Immature natural killer cell (primary cell): Measurements from ENCODE around the gene SMARCC1. TPM values are rescaled to one million over a fixed set of nuclear protein-coding genes. Genes with fewer than 3 reads are reported as not detected.
"Not testable (repeated sequence)": the region's sequence is repeated elsewhere in the genome, so short reads cannot be mapped to it uniquely, and the experiment has no call there.

ENCODE experiments used
- DNase-seq, 3 donors: peaks; one replicate each; pipeline ENCODE4 v3.0.0; 2022; ENCODE audit warnings: mixed read lengths in 1 of 3
- H3K27ac Mint-ChIP-seq, 6 donors: one replicate each; pipeline ENCODE4 v1.8.0; 2020; ENCODE audit warnings: mixed read lengths in 6 of 6, mild to moderate bottlenecking in 5 of 6, inconsistent platforms in 4 of 6, moderate library complexity in 3 of 6
- H3K27me3 Mint-ChIP-seq, 3 donors: one replicate each; pipeline ENCODE4 v1.8.0; 2020 to 2021; ENCODE audit warnings: low read depth in 3 of 3, mild to moderate bottlenecking in 3 of 3, mixed read lengths in 3 of 3, moderate library complexity in 3 of 3, inconsistent platforms in 1 of 3
- H3K36me3 Mint-ChIP-seq, 3 donors: one replicate each; pipeline ENCODE4 v1.8.0; 2020; ENCODE audit warnings: mixed read lengths in 3 of 3, inconsistent platforms in 2 of 3, mild to moderate bottlenecking in 2 of 3
- H3K4me1 Mint-ChIP-seq, 2 donors: one replicate each; pipeline ENCODE4 v1.8.0; 2020; ENCODE audit warnings: inconsistent platforms in 2 of 2, mild to moderate bottlenecking in 2 of 2, mixed read lengths in 2 of 2, moderate library complexity in 1 of 2
- H3K4me3 Mint-ChIP-seq, 5 donors: one replicate each; pipeline ENCODE4 v1.8.0; 2020; ENCODE audit warnings: mild to moderate bottlenecking in 5 of 5, mixed read lengths in 5 of 5, inconsistent platforms in 3 of 5, moderate library complexity in 3 of 5
- H3K9me3 Mint-ChIP-seq, 6 donors: one replicate each; pipeline ENCODE4 v1.8.0; 2020; ENCODE audit warnings: mild to moderate bottlenecking in 6 of 6, mixed read lengths in 6 of 6, inconsistent platforms in 4 of 6, moderate library complexity in 3 of 6
- polyA plus RNA-seq, 3 donors: library from polyadenylated mRNA; unstranded; fragments of 300-500 nt; fragmentation: Illumina TruSeq; gene quantifications; one replicate each; pipeline ENCODE4 v1.2.3, GENCODE V29; 2021

Gene SMARCC1
- polyA plus RNA-seq, 3 donors from 2014 or later, result 28.4 to 85.4 (median 54.3) TPM

GRCh38 chr3:47791193-47791855 is 9.6 kb upstream of the SMARCC1 start:
- Mint-ChIP-seq H3K4me1 (peaks cover 0 to 5% of the 10 kb centered on the region in 2 donors), H3K27me3 (peaks cover 0 to 6% (median 0%) of the 10 kb centered on the region in 3 donors), H3K9me3 (no peaks in the 10 kb centered on the region), H3K36me3 (no peaks in the 10 kb centered on the region), H3K27ac (no peak overlapping the region), H3K4me3 (peak overlapping the region in 1 of 5 donors; percentile 18)
- no peak for DNase-seq

- no peak for DNase-seq
- Mint-ChIP-seq H3K4me3 (peak overlapping the region in 1 of 5 donors; percentile 4), H3K27ac (peak overlapping the region in 3 of 6 donors; percentile 19 to 49 (median 43)), H3K9me3 (no peaks in the 10 kb centered on the region), H3K4me1 (peaks cover 34 to 35% of the 10 kb centered on the region in 2 donors), H3K36me3 (no peaks in the 10 kb centered on the region), H3K27me3 (peaks cover 7 to 14% (median 9%) of the 10 kb centered on the region in 3 donors)
These were observed 2.0 kb upstream of the SMARCC1 start for GRCh38 chr3:47783673-47784072.

- no peaks in the 10 kb centered on the region for H3K9me3 Mint-ChIP-seq
- DNase-seq, result no peak
- peak overlapping the region; percentile 94 to 100 (median 98) for H3K27ac Mint-ChIP-seq
These were observed 984 bp upstream of the SMARCC1 start for GRCh38 chr3:47782446-47783308.

GRCh38 chr3:47780741-47781684 is 680 bp downstream of the SMARCC1 start:
- no peaks in the 10 kb centered on the region for H3K9me3 Mint-ChIP-seq
- peak overlapping the region; percentile 94 to 100 (median 96) for H3K27ac Mint-ChIP-seq

More at GRCh38 chr3:47782446-47783308, 984 bp upstream of the SMARCC1 start:
- H3K4me1 Mint-ChIP-seq, result peaks cover 34% of the 10 kb centered on the region in 2 donors
- H3K4me3 Mint-ChIP-seq, result peak overlapping the region; percentile 89 to 96 (median 92)
- H3K27me3 Mint-ChIP-seq, result peaks cover 7 to 12% (median 9%) of the 10 kb centered on the region in 3 donors
- no peaks in the 10 kb centered on the region for H3K36me3 Mint-ChIP-seq

GRCh38 chr3:47778746-47779145 is 2.9 kb downstream of the SMARCC1 start:
- H3K27ac Mint-ChIP-seq, result no peak overlapping the region
- no peak overlapping the region for H3K4me3 Mint-ChIP-seq
- no peaks in the 10 kb centered on the region for H3K36me3 Mint-ChIP-seq
- peaks cover 9 to 12% (median 11%) of the 10 kb centered on the region in 3 donors for H3K27me3 Mint-ChIP-seq
- H3K9me3 Mint-ChIP-seq, result no peaks in the 10 kb centered on the region
- peaks cover 41 to 44% of the 10 kb centered on the region in 2 donors for H3K4me1 Mint-ChIP-seq
- no peak for DNase-seq

More at GRCh38 chr3:47780741-47781684, 680 bp downstream of the SMARCC1 start:
- H3K36me3 Mint-ChIP-seq, result no peaks in the 10 kb centered on the region
- DNase-seq, result peak; percentile 68 to 69 (median 69)
- peak overlapping the region; percentile 90 to 96 (median 92) for H3K4me3 Mint-ChIP-seq
- H3K27me3 Mint-ChIP-seq, result peaks cover 7 to 12% (median 9%) of the 10 kb centered on the region in 3 donors
- peaks cover 33 to 34% of the 10 kb centered on the region in 2 donors for H3K4me1 Mint-ChIP-seq

GRCh38 chr3:47772788-47773187 is 8.9 kb downstream of the SMARCC1 start:
- Mint-ChIP-seq H3K27me3 (peaks cover 0 to 4% (median 0%) of the 10 kb centered on the region in 3 donors), H3K4me1 (peaks cover 16 to 36% of the 10 kb centered on the region in 2 donors), H3K4me3 (no peak overlapping the region), H3K27ac (peak overlapping the region in 1 of 6 donors; percentile 30), H3K36me3 (peaks cover 4 to 9% (median 4%) of the 10 kb centered on the region in 3 donors), H3K9me3 (no peaks in the 10 kb centered on the region)
- no peak for DNase-seq

- H3K9me3 Mint-ChIP-seq, result no peaks in the 10 kb centered on the region
- peaks cover 4 to 9% (median 4%) of the 10 kb centered on the region in 3 donors for H3K36me3 Mint-ChIP-seq
- H3K27me3 Mint-ChIP-seq, result peaks cover 0 to 4% (median 0%) of the 10 kb centered on the region in 3 donors
- H3K4me3 Mint-ChIP-seq, result no peak overlapping the region
- no peak for DNase-seq
- H3K27ac Mint-ChIP-seq, result no peak overlapping the region
- peaks cover 16 to 36% of the 10 kb centered on the region in 2 donors for H3K4me1 Mint-ChIP-seq
These were observed 9.6 kb downstream of the SMARCC1 start for GRCh38 chr3:47772047-47772446.

GRCh38 chr3:47766186-47766585 is 15.5 kb downstream of the SMARCC1 start:
- no peaks in the 10 kb centered on the region for H3K9me3 Mint-ChIP-seq
- peaks cover 3 to 9% (median 8%) of the 10 kb centered on the region in 3 donors for H3K36me3 Mint-ChIP-seq
- H3K4me3 Mint-ChIP-seq, result no peak overlapping the region
- peaks cover 7 to 26% of the 10 kb centered on the region in 2 donors for H3K4me1 Mint-ChIP-seq
- no peak overlapping the region for H3K27ac Mint-ChIP-seq
- no peak for DNase-seq
- H3K27me3 Mint-ChIP-seq, result no peaks in the 10 kb centered on the region

- Mint-ChIP-seq H3K4me1 (peaks cover 5 to 9% of the 10 kb centered on the region in 2 donors), H3K4me3 (no peak overlapping the region), H3K36me3 (peaks cover 0 to 6% (median 0%) of the 10 kb centered on the region in 3 donors), H3K27ac (peak overlapping the region in 2 of 6 donors; percentile 29 to 56), H3K27me3 (no peaks in the 10 kb centered on the region), H3K9me3 (no peaks in the 10 kb centered on the region)
- DNase-seq, result no peak
These were observed 19.5 kb downstream of the SMARCC1 start for GRCh38 chr3:47762233-47762632.

GRCh38 chr3:47761046-47761445 is 20.6 kb downstream of the SMARCC1 start:
- peaks cover 8 to 18% of the 10 kb centered on the region in 2 donors for H3K4me1 Mint-ChIP-seq
- H3K9me3 Mint-ChIP-seq, result no peaks in the 10 kb centered on the region
- no peak overlapping the region for H3K4me3 Mint-ChIP-seq
- peak overlapping the region in 2 of 6 donors; percentile 29 to 50 for H3K27ac Mint-ChIP-seq
- H3K36me3 Mint-ChIP-seq, result peaks cover 0 to 13% (median 0%) of the 10 kb centered on the region in 3 donors
- H3K27me3 Mint-ChIP-seq, result no peaks in the 10 kb centered on the region
- no peak for DNase-seq

- Mint-ChIP-seq H3K36me3 (peaks cover 0 to 10% (median 0%) of the 10 kb centered on the region in 3 donors), H3K4me1 (peaks cover 8 to 18% of the 10 kb centered on the region in 2 donors), H3K27ac (peak overlapping the region in 1 of 6 donors; percentile 60)
- H3K9me3 Mint-ChIP-seq, H3K27me3 Mint-ChIP-seq, H3K4me3 Mint-ChIP-seq, DNase-seq: not testable (repeated sequence)
These were observed 21.5 kb downstream of the SMARCC1 start for GRCh38 chr3:47760207-47760606.

GRCh38 chr3:47758261-47759025 is 23.2 kb downstream of the SMARCC1 start:
- Mint-ChIP-seq H3K27me3 (no peaks in the 10 kb centered on the region), H3K9me3 (no peaks in the 10 kb centered on the region), H3K27ac (peak overlapping the region in 1 of 6 donors; percentile 34), H3K36me3 (peaks cover 0 to 7% (median 0%) of the 10 kb centered on the region in 3 donors), H3K4me1 (peaks cover 5 to 18% of the 10 kb centered on the region in 2 donors), H3K4me3 (no peak overlapping the region)
- DNase-seq, result no peak
